OCI-LY1 (cell line): Measurements from ENCODE around the gene SLC39A9.

Experiments
- CTCF ChIP-seq: fragments of 200-600 bp; sonication (generic), shearing (Covaris generic); IDR thresholded peaks from 2 replicates; pipeline ENCODE4 v1.5.1; 2017; ENCODE audit warnings: mild to moderate bottlenecking, antibody characterized with exemption, low read length, moderate library complexity, mixed read lengths
- EZH2 ChIP-seq: fragments of 200-600 bp; sonication (generic), shearing (Covaris generic); IDR thresholded peaks from 2 replicates; pipeline ENCODE4 v1.8.0; 2017; ENCODE audit warnings: borderline replicate concordance, mixed run types, mild to moderate bottlenecking, antibody characterized with exemption, low read length, moderate library complexity, mixed read lengths

- no peak for TF ChIP-seq CTCF
- no peak for TF ChIP-seq EZH2
Measured at GRCh38 chr14:69505338-69506240, 107.1 kb downstream of the SLC39A9 start.
